ENCODE data around the gene SLC4A8. TPM values are rescaled to one million over a fixed set of nuclear protein-coding genes. Genes with fewer than 3 reads are reported as not detected.

Gene SLC4A8
- total RNA-seq, 1 donor from 2014 or later: 8.3 TPM

DNA sequence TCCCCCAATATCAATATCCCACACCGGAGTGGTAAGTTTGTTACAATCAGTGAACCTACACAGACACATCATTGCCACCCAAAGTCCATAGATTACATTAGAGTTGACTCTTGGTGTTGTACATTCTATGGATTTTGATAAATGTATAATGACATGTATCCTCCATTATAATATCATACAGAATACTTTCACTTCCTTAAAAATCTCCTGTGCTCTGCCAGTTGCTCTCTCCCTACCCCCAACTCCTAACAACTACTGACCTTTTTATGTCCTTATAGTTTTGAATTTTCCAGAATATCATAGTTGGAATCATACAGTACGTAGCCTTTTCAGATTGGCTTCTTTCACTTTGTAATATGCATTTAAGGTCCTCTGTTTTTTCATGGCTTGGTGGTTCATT, 48.4 kb downstream of the SLC4A8 start:
- no peak overlapping the region for H3K4me3 ChIP-seq
- H3K36me3 ChIP-seq: no peaks in the 10 kb centered on the region
- DNase-seq: no peak
- no peak for ATAC-seq
- TF ChIP-seq, protein P1, sequence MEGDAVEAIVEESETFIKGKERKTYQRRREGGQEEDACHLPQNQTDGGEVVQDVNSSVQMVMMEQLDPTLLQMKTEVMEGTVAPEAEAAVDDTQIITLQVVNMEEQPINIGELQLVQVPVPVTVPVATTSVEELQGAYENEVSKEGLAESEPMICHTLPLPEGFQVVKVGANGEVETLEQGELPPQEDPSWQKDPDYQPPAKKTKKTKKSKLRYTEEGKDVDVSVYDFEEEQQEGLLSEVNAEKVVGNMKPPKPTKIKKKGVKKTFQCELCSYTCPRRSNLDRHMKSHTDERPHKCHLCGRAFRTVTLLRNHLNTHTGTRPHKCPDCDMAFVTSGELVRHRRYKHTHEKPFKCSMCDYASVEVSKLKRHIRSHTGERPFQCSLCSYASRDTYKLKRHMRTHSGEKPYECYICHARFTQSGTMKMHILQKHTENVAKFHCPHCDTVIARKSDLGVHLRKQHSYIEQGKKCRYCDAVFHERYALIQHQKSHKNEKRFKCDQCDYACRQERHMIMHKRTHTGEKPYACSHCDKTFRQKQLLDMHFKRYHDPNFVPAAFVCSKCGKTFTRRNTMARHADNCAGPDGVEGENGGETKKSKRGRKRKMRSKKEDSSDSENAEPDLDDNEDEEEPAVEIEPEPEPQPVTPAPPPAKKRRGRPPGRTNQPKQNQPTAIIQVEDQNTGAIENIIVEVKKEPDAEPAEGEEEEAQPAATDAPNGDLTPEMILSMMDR (IDR thresholded peaks at IDR 0.05): no peak
- intact Hi-C loops (cut with DNase I): no loop called here
- no peaks in the 10 kb centered on the region for H3K9me3 ChIP-seq
- no peaks in the 10 kb centered on the region for H3K27me3 ChIP-seq (ENCODE audit: low read depth)
- no peaks in the 10 kb centered on the region for H3K4me1 ChIP-seq
- no peak overlapping the region for H3K27ac ChIP-seq

GRCh38 chr12:51473947-51474346, 49.3 kb downstream of the SLC4A8 start:
- Histone ChIP-seq H3K9me3 (no peaks in the 10 kb centered on the region), H3K4me3 (no peak overlapping the region), H3K4me1 (no peaks in the 10 kb centered on the region), H3K27ac (no peak overlapping the region), H3K27me3 (ENCODE audit: low read depth) (no peaks in the 10 kb centered on the region), H3K36me3 (no peaks in the 10 kb centered on the region)
- intact Hi-C loops (cut with DNase I): no loop called here
- TF ChIP-seq, protein P1 (IDR thresholded peaks at IDR 0.05): no peak
- DNase-seq (no peak), ATAC-seq (no peak)

DNA sequence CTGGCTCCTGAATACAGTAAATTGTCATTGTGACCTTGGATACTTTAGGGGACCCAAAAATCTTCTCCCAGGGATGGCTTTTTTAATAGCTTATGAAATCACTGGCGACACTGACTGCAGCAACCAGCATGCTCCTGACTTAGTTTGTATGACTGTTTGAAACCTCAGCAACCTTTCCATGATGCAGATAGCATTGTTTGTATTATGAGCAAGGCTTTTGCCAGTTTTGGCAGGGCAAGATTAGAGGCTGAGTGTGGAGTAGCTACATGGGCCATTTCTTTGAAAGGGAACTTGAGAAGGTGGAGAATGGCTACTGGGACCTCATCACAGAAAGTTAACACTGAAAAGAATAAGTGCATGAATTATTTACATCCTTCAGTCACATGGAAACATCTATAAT, 50.9 kb downstream of the SLC4A8 start:
- Histone ChIP-seq H3K36me3 (no peaks in the 10 kb centered on the region), H3K27ac (no peak overlapping the region), H3K9me3 (no peaks in the 10 kb centered on the region), H3K27me3 (ENCODE audit: low read depth) (no peaks in the 10 kb centered on the region), H3K4me3 (no peak overlapping the region), H3K4me1 (no peaks in the 10 kb centered on the region)
- TF ChIP-seq, protein P1 (IDR thresholded peaks at IDR 0.05): no peak
- ATAC-seq (no peak), DNase-seq (no peak)
- intact Hi-C loops (cut with DNase I): no loop called here

- no peak overlapping the region for H3K27ac ChIP-seq
- TF ChIP-seq, protein P1 (IDR thresholded peaks at IDR 0.05): no peak
- DNase-seq (no peak), ATAC-seq (no peak)
- intact Hi-C loops (cut with DNase I): no loop called here
- H3K27me3 ChIP-seq (ENCODE audit: low read depth): no peaks in the 10 kb centered on the region
- H3K9me3 ChIP-seq: no peaks in the 10 kb centered on the region
- no peaks in the 10 kb centered on the region for H3K36me3 ChIP-seq
- no peak overlapping the region for H3K4me3 ChIP-seq
- H3K4me1 ChIP-seq: no peaks in the 10 kb centered on the region
Measured at GRCh38 chr12:51480978-51481377, 56.3 kb downstream of the SLC4A8 start.

- Histone ChIP-seq H3K27ac (no peak overlapping the region), H3K4me3 (no peak overlapping the region), H3K36me3 (no peaks in the 10 kb centered on the region), H3K9me3 (no peaks in the 10 kb centered on the region), H3K4me1 (no peaks in the 10 kb centered on the region), H3K27me3 (ENCODE audit: low read depth) (no peaks in the 10 kb centered on the region)
- DNase-seq: no peak
- ATAC-seq: no peak
- intact Hi-C loops (cut with DNase I): no loop called here
- TF ChIP-seq, protein P1 (IDR thresholded peaks at IDR 0.05): no peak
Measured at GRCh38 chr12:51482929-51483697, 58.5 kb downstream of the SLC4A8 start.

Measured in lower lobe of right lung (tissue), 2 donors.